Measurements from ENCODE around the gene TNFRSF1A.
A peak's percentile ranks its signal among the peaks of the same experiment; 100 is the strongest.

TNFRSF1A gene

DNA sequence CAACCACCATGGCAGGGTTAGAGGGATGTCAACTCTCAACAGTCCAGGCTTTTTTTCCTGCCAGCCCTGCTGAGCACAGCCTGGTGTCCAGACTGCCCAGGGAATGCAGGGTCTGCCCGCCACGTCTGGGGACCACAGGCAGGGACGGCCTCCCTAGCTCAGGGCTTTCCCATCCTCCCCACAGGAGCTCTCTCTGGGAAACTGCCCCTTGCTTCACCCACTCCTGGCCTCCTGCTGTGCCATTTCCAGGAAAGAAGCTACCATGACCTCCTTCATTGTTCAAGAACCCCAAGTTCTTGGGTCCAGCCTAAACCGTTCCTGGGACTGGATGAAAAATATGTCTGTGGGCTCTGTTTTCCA lies 28.7 kb upstream of the TNFRSF1A start:
- no peak for DNase-seq (ENCODE audit: low spot score in 2 of 2)
- no peaks in the 10 kb centered on the region for H3K9me3 Mint-ChIP-seq
- H3K4me3 Mint-ChIP-seq: no peak overlapping the region
- peaks cover 16% of the 10 kb centered on the region for H3K4me1 Mint-ChIP-seq
- no peaks in the 10 kb centered on the region for H3K27me3 Mint-ChIP-seq
- ATAC-seq (replicated peaks; ENCODE audit: extremely low read depth, poor library complexity, severe bottlenecking): no peak
- H3K36me3 Mint-ChIP-seq (ENCODE audit: insufficient read depth): no peaks in the 10 kb centered on the region
- H3K27ac Mint-ChIP-seq (ENCODE audit: low read depth): no peak overlapping the region

- no peak for DNase-seq (ENCODE audit: low spot score in 2 of 2)
- no peaks in the 10 kb centered on the region for H3K9me3 Mint-ChIP-seq
- H3K4me3 Mint-ChIP-seq: no peak overlapping the region
- no peak for ATAC-seq (replicated peaks; ENCODE audit: extremely low read depth, poor library complexity, severe bottlenecking)
- H3K4me1 Mint-ChIP-seq: peaks cover 14% of the 10 kb centered on the region
- no peaks in the 10 kb centered on the region for H3K36me3 Mint-ChIP-seq (ENCODE audit: insufficient read depth)
- no peak overlapping the region for H3K27ac Mint-ChIP-seq (ENCODE audit: low read depth)
- no peaks in the 10 kb centered on the region for H3K27me3 Mint-ChIP-seq
Observed at GRCh38 chr12:6369916-6370575, 28.2 kb upstream of the TNFRSF1A start.

GRCh38 chr12:6368906-6369525 lies 27.1 kb upstream of the TNFRSF1A start:
- Mint-ChIP-seq H3K4me3 (no peak overlapping the region), H3K27me3 (no peaks in the 10 kb centered on the region), H3K9me3 (no peaks in the 10 kb centered on the region), H3K4me1 (peaks cover 18% of the 10 kb centered on the region), H3K27ac (ENCODE audit: low read depth) (no peak overlapping the region), H3K36me3 (ENCODE audit: insufficient read depth) (no peaks in the 10 kb centered on the region)
- no peak for ATAC-seq (replicated peaks; ENCODE audit: extremely low read depth, poor library complexity, severe bottlenecking)
- DNase-seq (ENCODE audit: low spot score in 2 of 2): no peak

GRCh38 chr12:6367969-6368892 lies 26.4 kb upstream of the TNFRSF1A start:
- H3K27ac Mint-ChIP-seq (ENCODE audit: low read depth): no peak overlapping the region
- no peak for ATAC-seq (replicated peaks; ENCODE audit: extremely low read depth, poor library complexity, severe bottlenecking)

DNA sequence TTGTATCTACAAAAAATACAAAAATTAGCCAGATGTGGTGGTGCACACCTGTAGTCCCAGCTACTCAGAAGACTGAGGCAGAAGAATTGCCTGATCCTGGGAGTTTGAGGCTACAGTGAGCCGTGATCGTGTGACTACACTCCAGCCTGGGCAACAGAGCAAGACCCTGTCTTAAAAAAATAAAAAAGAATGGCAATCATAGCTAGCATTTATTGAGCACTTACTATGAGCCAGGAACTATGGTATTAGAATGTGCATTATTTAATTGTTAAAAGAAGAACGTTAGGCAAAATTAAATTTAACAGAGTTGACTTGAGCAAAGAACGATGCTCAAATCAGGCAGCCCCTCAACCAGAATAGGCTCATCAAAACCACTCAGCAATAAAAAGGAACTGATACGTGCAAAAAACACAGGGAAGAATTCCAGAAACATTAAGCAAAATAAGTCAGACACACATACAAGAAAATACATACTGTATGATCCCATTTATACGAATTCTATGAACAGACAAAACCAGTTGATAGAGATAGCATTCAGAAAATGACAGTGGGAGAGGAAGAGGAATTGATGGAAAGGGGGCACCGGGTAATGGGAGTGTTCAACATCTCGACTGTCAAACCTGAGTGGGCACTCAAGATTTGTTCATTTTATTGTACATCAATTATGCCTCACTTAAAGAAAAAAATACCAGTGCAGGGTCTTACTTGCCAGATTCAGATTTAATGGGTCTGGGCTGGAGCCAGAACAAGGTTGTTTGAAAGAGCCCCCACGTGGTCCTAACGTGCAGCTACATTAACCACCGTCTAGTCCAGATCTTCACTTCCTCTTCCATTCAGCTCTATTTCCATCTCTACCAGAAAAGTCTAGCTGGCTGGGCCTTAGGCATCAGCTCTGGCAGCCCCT lies 25.4 kb upstream of the TNFRSF1A start:
- no peak overlapping the region for H3K4me3 Mint-ChIP-seq
- ATAC-seq (replicated peaks; ENCODE audit: extremely low read depth, poor library complexity, severe bottlenecking): peak; percentile 68
- H3K27ac Mint-ChIP-seq (ENCODE audit: low read depth): no peak overlapping the region
- no peaks in the 10 kb centered on the region for H3K36me3 Mint-ChIP-seq (ENCODE audit: insufficient read depth)
- DNase-seq (ENCODE audit: low spot score in 2 of 2): peak in 1 of 2 donors; percentile 37
- peaks cover 16% of the 10 kb centered on the region for H3K4me1 Mint-ChIP-seq
- H3K27me3 Mint-ChIP-seq: no peaks in the 10 kb centered on the region
- H3K9me3 Mint-ChIP-seq: no peaks in the 10 kb centered on the region

More at GRCh38 chr12:6367969-6368892, 26.4 kb upstream of the TNFRSF1A start:
- Mint-ChIP-seq H3K4me1 (peaks cover 20% of the 10 kb centered on the region), H3K9me3 (no peaks in the 10 kb centered on the region), H3K27me3 (no peaks in the 10 kb centered on the region), H3K36me3 (ENCODE audit: insufficient read depth) (no peaks in the 10 kb centered on the region), H3K4me3 (no peak overlapping the region)
- no peak for DNase-seq (ENCODE audit: low spot score in 2 of 2)

DNA sequence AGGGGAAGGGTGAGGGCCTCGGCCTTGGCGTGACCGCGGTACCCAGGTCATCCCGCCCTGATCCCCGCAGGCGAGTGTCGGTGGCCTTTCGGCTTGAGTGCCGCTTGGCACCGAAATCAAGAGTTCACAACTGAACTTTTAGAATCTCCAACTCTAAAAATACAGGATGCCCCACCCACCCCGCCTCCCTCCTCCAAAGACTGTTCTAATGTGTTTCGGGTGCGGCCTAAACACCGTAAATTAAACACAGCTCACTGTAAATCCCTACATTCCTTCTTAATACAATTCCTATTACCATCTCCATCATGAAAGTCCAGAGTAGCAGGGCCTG lies 22.1 kb upstream of the TNFRSF1A start:
- Mint-ChIP-seq H3K27me3 (no peaks in the 10 kb centered on the region), H3K36me3 (ENCODE audit: insufficient read depth) (peaks cover 2% of the 10 kb centered on the region), H3K4me3 (peak overlapping the region; percentile 74), H3K9me3 (no peaks in the 10 kb centered on the region), H3K27ac (ENCODE audit: low read depth) (peak overlapping the region; percentile 24), H3K4me1 (peaks cover 34% of the 10 kb centered on the region)
- DNase-seq (ENCODE audit: low spot score in 2 of 2): no peak
- no peak for ATAC-seq (replicated peaks; ENCODE audit: extremely low read depth, poor library complexity, severe bottlenecking)

DNA sequence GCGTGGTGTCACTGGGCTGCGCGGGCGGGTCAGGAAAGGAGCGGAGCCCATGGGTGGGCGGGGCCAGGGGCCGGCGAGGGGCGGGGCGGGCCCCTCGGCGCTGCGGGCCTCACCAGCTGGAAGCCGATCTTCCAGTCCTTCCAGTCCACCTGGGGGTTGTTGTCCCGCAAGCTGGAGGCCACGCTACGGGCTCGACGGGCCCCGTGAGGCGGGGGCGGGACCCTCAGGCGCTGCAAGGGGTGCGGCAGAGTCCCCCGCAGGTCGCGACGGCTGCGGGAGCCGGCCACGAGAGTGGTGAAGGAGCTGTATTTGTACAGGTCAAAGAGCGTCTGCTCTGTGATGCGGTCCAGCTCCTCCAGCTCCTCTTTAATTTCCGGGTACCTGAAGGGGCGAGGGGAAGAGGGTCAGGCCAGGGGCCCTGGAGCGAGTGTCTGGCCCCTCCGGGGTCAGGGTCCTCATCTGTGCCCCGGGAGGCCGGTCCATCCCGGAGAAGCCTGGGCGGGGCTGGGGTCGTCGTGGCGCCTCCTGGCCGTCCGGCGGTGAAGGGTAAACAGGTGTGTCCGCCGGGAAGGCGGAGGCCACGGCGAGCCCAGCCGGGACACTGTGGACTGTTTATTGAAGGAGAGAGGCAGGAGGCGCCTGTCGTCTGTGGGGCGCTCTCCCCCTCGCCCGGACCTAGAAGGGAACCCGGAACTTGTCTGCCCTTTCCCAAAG lies 21.6 kb upstream of the TNFRSF1A start:
- peaks cover 34% of the 10 kb centered on the region for H3K4me1 Mint-ChIP-seq
- no peak overlapping the region for H3K27ac Mint-ChIP-seq (ENCODE audit: low read depth)
- DNase-seq (ENCODE audit: low spot score in 2 of 2) (no peak), ATAC-seq (replicated peaks; ENCODE audit: extremely low read depth, poor library complexity, severe bottlenecking) (peak; percentile 65)
- H3K9me3 Mint-ChIP-seq: no peaks in the 10 kb centered on the region
- peaks cover 2% of the 10 kb centered on the region for H3K36me3 Mint-ChIP-seq (ENCODE audit: insufficient read depth)
- H3K4me3 Mint-ChIP-seq: peak overlapping the region; percentile 74
- H3K27me3 Mint-ChIP-seq: no peaks in the 10 kb centered on the region

GRCh38 chr12:6363010-6363329 lies 21.1 kb upstream of the TNFRSF1A start:
- no peak overlapping the region for H3K27ac Mint-ChIP-seq (ENCODE audit: low read depth)
- H3K9me3 Mint-ChIP-seq: no peaks in the 10 kb centered on the region
- ATAC-seq (replicated peaks; ENCODE audit: extremely low read depth, poor library complexity, severe bottlenecking): no peak
- H3K4me3 Mint-ChIP-seq: peak overlapping the region; percentile 74
- DNase-seq (ENCODE audit: low spot score in 2 of 2): no peak
- H3K36me3 Mint-ChIP-seq (ENCODE audit: insufficient read depth): peaks cover 2% of the 10 kb centered on the region
- no peaks in the 10 kb centered on the region for H3K27me3 Mint-ChIP-seq
- peaks cover 34% of the 10 kb centered on the region for H3K4me1 Mint-ChIP-seq

- H3K36me3 Mint-ChIP-seq (ENCODE audit: insufficient read depth): peaks cover 2% of the 10 kb centered on the region
- H3K4me1 Mint-ChIP-seq: peaks cover 30% of the 10 kb centered on the region
- DNase-seq (ENCODE audit: low spot score in 2 of 2): no peak
- H3K9me3 Mint-ChIP-seq: no peaks in the 10 kb centered on the region
- no peak for ATAC-seq (replicated peaks; ENCODE audit: extremely low read depth, poor library complexity, severe bottlenecking)
- peak overlapping the region; percentile 24 for H3K4me3 Mint-ChIP-seq
- H3K27me3 Mint-ChIP-seq: no peaks in the 10 kb centered on the region
- H3K27ac Mint-ChIP-seq (ENCODE audit: low read depth): no peak overlapping the region
Observed at GRCh38 chr12:6362403-6362802, 20.5 kb upstream of the TNFRSF1A start.

DNA sequence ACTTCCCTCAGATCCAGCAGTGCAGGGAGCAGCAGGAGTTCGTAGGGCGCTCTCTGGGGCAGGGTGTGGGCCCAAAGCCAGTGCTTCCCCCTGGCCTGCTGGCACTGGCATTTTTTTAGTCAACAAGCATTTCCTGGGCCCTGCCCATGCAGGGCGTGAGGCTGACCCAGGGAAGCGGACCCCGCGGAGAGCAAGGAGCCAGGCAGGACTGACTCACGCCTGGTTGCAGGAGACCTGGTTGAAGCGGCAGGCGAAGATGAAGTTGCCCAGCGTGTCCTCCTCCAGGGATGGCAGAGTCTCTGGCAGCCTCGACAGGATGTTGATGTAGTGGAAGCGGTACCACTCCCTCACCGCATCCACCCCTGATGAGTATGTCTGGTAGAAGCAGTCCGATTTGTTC lies 20.0 kb upstream of the TNFRSF1A start:
- Mint-ChIP-seq H3K4me1 (peaks cover 27% of the 10 kb centered on the region), H3K27me3 (no peaks in the 10 kb centered on the region), H3K4me3 (peak overlapping the region; percentile 24), H3K9me3 (no peaks in the 10 kb centered on the region), H3K36me3 (ENCODE audit: insufficient read depth) (peaks cover 2% of the 10 kb centered on the region), H3K27ac (ENCODE audit: low read depth) (no peak overlapping the region)
- ATAC-seq (replicated peaks; ENCODE audit: extremely low read depth, poor library complexity, severe bottlenecking): no peak
- no peak for DNase-seq (ENCODE audit: low spot score in 2 of 2)

DNA sequence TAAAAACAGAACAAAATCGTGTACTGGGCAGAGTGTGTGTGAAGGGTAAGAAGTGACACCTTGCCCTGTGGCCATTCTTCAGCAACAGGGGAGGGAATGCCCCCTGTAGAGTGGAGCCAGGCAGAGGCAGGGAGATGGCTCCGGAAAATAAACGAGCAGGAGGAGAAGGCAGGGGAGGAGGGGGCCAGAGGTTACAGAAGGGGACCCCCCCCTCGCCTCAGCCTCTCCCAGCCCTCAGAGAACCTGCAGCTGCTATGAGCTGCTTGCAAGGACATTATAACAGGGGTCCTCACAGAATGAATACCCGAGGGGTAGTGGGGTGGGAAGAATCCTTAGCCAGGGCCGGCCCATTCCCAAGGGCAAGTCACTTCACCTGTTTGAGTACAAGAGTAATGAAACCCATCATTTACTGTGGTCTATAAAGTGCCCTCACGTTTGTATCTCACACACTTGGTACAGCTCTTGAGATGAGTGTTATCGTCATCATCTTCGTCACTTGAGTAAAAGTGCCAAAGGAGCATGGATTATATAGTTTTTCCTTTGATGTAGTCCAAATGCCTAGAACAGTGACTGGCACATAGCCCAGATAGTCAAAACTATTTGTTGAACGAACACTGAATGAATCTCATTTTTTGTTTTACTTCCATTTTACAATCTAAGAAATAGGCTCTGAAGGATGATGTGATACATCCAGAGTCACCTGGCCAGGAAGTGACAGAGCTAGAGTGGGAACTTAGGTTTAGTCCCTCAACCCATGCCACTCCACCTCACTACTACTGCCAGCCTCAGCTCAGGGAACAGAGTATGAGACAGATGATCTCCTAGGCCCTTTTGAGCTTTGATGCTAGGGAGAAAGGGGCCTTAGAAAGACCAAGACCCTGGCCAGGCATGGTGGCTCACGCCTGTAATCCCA lies 19.0 kb upstream of the TNFRSF1A start:
- H3K4me3 Mint-ChIP-seq: no peak overlapping the region
- H3K27me3 Mint-ChIP-seq: no peaks in the 10 kb centered on the region
- no peaks in the 10 kb centered on the region for H3K9me3 Mint-ChIP-seq
- peaks cover 37% of the 10 kb centered on the region for H3K4me1 Mint-ChIP-seq
- peaks cover 2% of the 10 kb centered on the region for H3K36me3 Mint-ChIP-seq (ENCODE audit: insufficient read depth)
- ATAC-seq (replicated peaks; ENCODE audit: extremely low read depth, poor library complexity, severe bottlenecking): peak; percentile 41
- peak overlapping the region; percentile 25 for H3K27ac Mint-ChIP-seq (ENCODE audit: low read depth)
- DNase-seq (ENCODE audit: low spot score in 2 of 2): no peak

Measured in central memory CD8-positive, alpha-beta T cell (primary cell).